Pons (tissue), 1 donor: ENCODE measurements around the gene SFTPB.
A peak's percentile ranks its signal among the peaks of the same experiment; 100 is the strongest.

Experiments
- DNase-seq: peaks from one replicate; pipeline ENCODE4 v3.0.0-alpha.2; 2016; ENCODE audit warnings: low spot score

The SFTPB gene

DNA sequence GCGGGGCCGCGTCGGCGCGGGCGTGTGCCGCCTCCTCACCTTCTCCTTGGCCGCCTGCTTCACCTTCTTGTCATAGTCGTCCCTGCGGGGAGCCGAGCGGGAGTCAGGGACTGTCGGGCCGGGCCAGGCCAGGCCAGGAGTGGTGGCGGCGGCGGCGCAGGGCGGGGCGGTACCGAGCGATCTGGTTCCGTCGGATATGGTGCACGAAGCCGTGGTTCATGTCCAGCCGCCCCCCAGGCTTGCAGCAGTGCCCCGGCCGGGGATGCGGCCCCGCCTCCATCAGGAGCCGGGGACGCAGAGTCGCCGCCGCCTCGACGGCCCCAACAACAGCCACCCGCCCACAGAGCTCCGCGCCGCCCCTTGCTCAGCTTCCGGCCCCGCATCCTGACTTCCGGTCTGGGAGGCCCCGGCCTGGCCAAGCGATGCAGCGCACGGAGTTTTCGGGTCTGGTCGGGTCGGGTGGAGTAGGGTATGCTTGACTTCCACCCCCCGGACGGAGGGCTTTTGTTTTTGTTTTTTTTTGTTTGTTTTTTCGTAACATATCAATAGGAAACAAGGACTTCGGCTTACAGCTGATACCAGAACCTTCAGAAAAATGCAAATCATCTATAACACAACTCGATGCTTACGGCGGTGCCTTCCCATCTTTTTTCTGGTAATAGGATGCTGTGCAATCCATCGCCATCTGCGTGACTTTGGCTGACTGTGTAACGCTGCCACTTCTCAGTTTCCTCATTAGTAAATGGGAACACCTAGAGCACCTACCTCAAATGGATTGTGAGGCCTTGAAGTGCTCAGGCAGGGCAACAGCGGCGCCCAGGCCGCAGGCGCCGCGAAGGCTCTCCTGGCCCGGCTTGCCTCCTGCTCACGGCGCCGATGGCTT is 56.1 kb downstream of the SFTPB start, which contains the start of gene C2orf68:
Gene C2orf68 (minus strand): TSS at position 362 of the 883 bp plus-strand sequence. CDS start 82 bp downstream, at position 280.
- peak; percentile 84 for DNase-seq

DNA sequence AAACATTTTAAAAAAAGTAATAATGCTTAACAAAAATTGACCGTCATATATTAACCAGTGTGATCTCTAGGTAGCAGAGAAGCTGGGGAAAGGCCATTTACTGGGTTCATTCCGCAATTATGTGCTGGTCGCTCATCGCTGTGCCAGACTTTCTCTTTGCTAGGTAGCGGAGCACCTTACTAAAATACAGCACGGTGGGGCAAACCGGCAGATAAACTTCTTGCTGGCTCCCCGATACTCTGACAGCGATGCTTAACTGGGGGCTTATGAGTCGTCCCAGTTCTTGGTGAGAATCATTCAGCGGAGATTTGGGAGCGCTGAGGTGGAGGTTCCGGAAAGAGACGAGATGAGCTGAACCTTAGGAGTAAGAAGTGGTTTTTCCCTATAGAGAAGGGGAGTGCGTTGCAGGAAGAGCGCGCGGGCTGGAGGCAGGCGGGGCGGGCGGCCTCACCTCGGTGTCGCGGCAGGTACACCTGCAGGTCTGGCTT is 56.7 kb downstream of the SFTPB start:
- DNase-seq: no peak
